Measurements from ENCODE around the gene PPP3CA.

DNA sequence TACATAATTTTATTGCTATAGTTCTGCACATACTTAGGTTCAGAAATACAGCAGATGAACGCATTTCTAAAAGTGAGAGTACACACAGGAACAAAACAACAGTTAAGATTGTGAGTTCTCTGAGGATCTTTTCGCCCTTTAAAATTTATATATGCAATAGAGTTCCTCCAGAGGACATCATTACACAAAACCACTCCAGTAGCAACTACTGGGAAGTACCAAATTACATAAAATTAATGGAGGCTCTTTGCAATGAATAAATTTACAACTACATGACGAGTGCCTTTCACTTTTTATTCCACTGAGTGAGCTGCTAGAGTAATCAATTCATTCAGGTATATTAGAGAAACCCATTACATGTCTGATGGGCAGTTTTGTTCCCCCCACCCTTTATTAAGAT lies 107.2 kb downstream of the PPP3CA start:
- TF ChIP-seq, protein P1, sequence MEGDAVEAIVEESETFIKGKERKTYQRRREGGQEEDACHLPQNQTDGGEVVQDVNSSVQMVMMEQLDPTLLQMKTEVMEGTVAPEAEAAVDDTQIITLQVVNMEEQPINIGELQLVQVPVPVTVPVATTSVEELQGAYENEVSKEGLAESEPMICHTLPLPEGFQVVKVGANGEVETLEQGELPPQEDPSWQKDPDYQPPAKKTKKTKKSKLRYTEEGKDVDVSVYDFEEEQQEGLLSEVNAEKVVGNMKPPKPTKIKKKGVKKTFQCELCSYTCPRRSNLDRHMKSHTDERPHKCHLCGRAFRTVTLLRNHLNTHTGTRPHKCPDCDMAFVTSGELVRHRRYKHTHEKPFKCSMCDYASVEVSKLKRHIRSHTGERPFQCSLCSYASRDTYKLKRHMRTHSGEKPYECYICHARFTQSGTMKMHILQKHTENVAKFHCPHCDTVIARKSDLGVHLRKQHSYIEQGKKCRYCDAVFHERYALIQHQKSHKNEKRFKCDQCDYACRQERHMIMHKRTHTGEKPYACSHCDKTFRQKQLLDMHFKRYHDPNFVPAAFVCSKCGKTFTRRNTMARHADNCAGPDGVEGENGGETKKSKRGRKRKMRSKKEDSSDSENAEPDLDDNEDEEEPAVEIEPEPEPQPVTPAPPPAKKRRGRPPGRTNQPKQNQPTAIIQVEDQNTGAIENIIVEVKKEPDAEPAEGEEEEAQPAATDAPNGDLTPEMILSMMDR (IDR thresholded peaks at IDR 0.05) = no peak
- no peak for TF ChIP-seq EP300 (IDR thresholded peaks at IDR 0.05)
